ENCODE results near the gene FGG.

GRCh38 chr4:154631828-154632227 lies 19.4 kb upstream of the FGG start:
- no peak for TF ChIP-seq CTCF (IDR thresholded peaks at IDR 0.05)
- TF ChIP-seq EZH2 (IDR thresholded peaks at IDR 0.05; ENCODE audit: borderline replicate concordance, insufficient read depth, low read depth, low read length, poor library complexity, severe bottlenecking): no peak

Measured in B cell (primary cell).